Fibroblast of mammary gland (primary cell): ENCODE measurements around the gene CASQ1.

Source experiments
- DNase-seq: peaks from one replicate; pipeline ENCODE4 v3.0.0-alpha.2; 2010; ENCODE audit warnings: low read depth
- H3K4me3 ChIP-seq: 2 replicates; pipeline ENCODE4 v1.5.1; 2011; ENCODE audit warnings: low read depth, mild to moderate bottlenecking, low read length, moderate library complexity; ENCODE audit not compliant: control insufficient read depth
- TF ChIP-seq, protein P1 (sequence below): conservative IDR thresholded peaks from 2 replicates; pipeline ENCODE4 v1.5.1; 2011; ENCODE audit warnings: low read depth, low read length, inconsistent platforms; ENCODE audit not compliant: control insufficient read depth, insufficient read depth

Gene CASQ1

DNA sequence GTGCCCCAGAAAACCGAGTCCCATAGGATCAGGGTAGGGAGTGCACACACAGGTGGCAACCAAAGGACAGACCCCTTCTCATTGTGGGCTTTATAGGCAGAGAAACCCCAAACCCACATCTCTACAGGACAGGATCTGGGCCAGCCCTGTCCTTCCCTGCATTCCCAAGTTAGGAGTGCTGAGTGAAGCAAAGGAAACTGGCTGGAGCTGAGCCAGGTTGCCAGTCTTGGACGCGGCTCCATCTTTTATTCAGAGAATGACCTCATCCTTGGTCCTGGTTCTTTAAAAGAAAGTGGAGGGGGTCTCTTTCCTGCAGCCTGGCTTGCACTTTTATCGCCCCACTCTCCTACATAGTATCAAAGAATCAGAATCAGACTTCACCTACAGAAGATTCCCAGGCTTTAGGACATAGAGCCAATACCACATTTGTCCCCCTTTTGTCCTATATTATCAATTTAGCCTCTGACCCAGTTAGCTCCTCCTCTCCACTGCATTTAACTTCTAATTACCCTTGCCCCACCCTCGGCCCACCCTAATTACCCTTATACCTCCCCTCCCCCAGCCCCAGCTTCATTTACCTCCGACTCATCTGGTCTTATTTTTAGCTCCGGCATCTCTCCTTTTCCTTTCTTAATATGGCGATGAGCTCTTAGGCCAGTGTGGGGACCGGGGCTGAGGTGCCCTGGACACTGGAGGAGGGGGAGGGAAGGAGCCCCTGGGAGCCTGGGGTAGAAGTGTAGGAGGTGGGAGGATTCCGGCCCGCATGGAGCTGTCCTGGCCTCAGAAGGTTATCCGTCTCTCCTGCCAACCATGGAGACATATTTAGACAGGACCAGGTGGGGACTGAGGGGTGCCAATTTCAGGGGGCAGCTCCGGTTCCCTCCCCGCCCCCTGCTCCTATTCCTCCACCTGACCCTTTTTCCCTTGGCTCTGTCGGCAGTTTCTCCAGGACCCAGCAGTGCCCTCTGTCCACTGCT lies at the start of gene CASQ1:
Gene CASQ1 (plus strand): TSS at position 927 of the 977 bp plus-strand sequence. CDS start 177 bp downstream, outside the sequence.
- TF ChIP-seq, protein P1, sequence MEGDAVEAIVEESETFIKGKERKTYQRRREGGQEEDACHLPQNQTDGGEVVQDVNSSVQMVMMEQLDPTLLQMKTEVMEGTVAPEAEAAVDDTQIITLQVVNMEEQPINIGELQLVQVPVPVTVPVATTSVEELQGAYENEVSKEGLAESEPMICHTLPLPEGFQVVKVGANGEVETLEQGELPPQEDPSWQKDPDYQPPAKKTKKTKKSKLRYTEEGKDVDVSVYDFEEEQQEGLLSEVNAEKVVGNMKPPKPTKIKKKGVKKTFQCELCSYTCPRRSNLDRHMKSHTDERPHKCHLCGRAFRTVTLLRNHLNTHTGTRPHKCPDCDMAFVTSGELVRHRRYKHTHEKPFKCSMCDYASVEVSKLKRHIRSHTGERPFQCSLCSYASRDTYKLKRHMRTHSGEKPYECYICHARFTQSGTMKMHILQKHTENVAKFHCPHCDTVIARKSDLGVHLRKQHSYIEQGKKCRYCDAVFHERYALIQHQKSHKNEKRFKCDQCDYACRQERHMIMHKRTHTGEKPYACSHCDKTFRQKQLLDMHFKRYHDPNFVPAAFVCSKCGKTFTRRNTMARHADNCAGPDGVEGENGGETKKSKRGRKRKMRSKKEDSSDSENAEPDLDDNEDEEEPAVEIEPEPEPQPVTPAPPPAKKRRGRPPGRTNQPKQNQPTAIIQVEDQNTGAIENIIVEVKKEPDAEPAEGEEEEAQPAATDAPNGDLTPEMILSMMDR, result no peak
- DNase-seq, result peak; percentile 36
- no peak within 1 kb of the TSS for H3K4me3 ChIP-seq

DNA sequence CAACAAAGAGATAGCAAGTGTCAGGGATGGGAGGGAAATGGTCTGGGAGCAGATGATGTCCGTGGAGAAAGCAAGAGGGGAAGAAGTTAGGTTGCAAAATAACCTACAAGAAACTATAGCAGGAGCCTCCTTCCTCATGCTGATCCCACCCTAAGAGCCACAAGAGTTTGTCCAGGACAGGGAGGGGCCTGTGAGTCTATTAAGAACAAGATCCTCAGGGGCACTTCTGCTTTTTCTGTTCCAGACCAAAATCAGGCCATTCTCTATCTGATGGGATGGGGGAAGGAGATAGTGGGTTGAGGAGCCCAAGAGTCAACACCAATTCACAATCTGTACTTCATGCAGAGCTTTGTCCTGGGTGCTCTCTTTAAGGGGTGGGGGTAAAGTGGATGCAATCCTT lies 46.7 kb upstream of the CASQ1 start:
- no peak overlapping the region for H3K4me3 ChIP-seq
- no peak for DNase-seq

DNA sequence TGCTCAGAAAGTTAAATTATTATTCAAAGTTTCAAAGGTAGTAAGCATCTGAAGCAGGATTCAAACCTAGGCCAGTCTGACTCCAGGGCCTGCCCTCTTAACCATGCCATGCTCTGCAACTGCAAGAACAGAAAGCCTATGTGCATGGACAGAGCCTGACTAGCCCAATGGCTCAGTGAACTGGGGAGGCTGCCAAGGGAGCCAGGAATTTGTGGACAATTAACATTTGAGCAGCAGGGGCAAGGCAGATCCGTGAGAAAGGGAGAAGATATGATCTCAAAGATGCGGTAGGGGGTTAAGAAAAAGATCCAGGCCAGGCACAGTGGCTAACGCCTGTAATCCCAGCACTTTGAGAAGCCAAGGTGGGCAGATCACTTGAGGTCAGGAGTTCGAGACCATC lies 45.5 kb upstream of the CASQ1 start:
- H3K4me3 ChIP-seq, result no peak overlapping the region
- TF ChIP-seq, protein P1, result no peak
- no peak for DNase-seq

More for the DNA sequence above, 46.7 kb upstream of the CASQ1 start:
- TF ChIP-seq, protein P1, result no peak

DNA sequence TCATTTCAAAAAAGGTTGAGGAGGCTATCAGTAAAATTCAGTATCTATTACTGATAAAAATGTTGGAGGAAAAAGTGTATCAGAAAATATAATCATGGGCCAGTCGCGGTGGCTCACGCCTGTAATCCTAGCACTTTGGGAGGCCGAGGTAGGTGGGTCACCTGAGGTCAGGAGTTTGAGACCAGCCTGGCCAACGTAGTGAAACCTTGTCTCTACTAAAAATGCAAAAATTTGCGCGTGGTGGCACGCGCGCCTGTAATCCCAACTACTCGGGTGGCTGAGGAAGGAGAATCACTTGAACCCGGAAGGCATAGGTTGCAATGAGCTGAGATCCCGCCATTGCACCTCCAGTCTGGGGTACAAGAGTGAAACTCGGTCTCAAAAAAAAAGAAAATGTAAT lies 44.3 kb upstream of the CASQ1 start:
- no peak for DNase-seq
- no peak overlapping the region for H3K4me3 ChIP-seq
- TF ChIP-seq, protein P1, result no peak

DNA sequence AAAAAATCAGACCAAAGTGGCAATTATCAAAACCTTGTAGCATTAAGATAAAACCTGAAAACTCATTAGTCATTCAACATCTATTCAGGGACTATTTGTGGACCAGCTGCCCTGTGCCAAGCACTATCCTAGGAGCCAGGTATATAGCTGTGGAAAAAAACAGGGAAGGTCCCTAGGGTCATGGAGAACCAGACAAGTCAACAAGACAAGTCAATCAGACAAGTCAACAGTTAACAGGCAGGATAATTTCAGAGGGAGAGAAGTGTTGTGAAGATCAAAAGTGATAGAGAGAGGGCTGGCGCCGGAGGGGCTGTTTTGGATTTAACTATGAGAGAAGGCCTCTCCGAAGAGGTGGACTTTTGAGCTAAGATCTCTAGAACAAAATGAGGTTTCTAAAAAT lies 42.3 kb upstream of the CASQ1 start:
- no peak overlapping the region for H3K4me3 ChIP-seq
- no peak for DNase-seq
- TF ChIP-seq, protein P1, result no peak

DNA sequence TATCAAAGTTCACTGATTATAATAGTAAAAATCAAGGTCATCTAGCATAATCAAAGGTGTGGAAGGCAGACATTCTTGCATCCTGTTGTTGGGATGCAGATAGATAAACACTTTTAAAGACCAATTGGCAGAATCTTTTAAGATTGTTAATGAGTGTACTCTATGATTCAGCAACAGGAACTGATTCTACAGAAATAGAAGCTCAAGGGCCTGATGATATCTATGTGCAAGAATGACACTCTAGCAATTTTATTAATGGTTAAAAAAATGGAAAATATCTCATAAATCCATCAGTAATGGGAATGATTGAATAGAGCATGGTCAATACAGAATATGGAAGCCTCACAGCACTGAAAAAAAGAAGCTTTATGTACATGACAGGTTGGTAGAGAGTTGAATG lies 41.1 kb upstream of the CASQ1 start:
- TF ChIP-seq, protein P1, result no peak
- no peak overlapping the region for H3K4me3 ChIP-seq
- DNase-seq, result no peak
